Glomerular endothelial cell (primary cell): Measurements from ENCODE around the gene THSD4. TPM values are rescaled to one million over a fixed set of nuclear protein-coding genes. Genes with fewer than 3 reads are reported as not detected.
"Not testable (repeated sequence)": the region's sequence is repeated elsewhere in the genome, so short reads cannot be mapped to it uniquely, and the experiment has no call there.

Experiments used
- DNase-seq: peaks from one replicate; pipeline ENCODE4 v3.0.0-alpha.2; 2011; ENCODE audit warnings: low read depth, low spot score; ENCODE audit errors: extremely low read depth
- total RNA-seq: library from RNA; depleted of rRNA; stranded (reverse); fragments of >200 nt; gene quantifications from 2 replicates; pipeline ENCODE4 v1.2.3, GENCODE V29; 2015

Gene THSD4
- total RNA-seq, 1 donor from 2014 or later, result 110 TPM

DNA sequence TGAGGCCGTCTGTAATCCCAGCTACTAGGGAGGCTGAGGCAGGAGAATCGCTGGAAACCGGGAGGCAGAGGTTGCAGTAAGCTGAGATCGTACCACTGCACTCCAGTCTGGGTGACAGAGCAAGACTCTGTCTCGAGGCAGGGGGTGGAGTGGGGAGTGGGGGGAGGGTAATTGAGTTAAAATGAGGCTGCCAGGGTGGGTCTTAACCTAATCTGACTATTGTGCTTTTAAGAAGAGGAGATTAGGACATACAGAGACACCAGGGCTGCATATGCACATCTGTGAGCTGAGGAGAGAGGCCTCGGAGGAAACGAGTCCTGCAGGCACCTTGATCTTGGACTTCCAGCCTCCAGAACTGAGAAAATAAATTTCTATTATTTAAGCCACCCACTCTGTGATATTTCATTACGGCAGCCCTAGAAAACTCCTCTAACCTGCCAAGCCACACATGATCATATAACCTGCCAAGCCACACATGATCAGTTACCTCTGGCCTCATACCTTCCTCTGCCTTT, 197.0 kb downstream of the THSD4 start:
- DNase-seq, result no peak

DNA sequence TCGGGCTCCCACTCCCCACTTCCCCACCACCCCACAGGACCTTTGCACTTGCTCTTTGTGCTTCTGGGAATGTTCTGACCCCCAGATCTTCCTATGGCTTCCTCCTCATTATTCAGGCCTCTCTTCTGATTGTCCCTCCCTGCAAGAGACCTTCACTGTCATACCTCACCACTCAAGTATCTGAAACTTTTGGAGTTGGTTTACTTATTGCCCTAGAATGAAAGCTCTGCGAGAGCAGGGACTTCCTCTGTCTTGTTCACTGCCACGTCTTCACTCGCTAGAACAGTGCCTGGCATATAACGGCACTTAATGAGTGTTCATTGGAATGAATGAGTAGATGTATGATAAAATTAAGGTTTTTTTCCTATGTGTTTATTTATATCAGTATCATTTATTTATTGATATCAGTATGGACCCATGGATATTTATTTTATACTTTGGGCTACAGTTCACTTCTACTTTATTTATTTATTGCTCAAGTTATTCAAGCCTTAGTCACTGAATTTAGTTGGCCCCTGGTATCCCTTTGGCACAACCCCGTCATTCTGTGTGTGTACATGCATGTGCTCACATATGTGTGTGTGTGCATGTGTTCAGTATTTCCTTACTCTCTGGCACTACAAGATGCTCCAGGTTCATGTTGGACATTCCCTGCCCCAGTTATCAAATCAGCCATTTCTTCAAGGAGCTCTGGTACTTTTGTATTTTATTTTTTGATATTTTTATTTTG, 197.6 kb downstream of the THSD4 start:
- no peak for DNase-seq

DNA sequence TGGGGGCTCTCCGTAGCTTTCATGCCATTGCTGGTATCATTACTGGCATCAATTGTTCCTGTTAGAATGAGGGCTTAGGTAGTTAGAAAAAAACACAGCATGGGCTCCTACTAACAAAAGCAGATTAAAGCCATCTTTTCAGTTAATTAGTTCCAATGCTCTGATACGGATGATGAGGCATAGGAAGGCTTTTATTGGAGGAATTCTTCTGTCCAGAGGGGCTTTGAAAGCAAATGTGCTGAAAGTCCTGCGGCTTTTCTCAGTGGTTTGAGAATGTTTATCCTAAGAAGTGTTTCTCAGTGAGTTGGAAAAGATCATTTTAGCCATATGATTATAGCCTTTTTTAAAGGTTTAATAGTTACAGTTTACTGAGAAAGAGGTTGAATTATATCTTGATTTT, 198.5 kb downstream of the THSD4 start:
- DNase-seq, result no peak

DNA sequence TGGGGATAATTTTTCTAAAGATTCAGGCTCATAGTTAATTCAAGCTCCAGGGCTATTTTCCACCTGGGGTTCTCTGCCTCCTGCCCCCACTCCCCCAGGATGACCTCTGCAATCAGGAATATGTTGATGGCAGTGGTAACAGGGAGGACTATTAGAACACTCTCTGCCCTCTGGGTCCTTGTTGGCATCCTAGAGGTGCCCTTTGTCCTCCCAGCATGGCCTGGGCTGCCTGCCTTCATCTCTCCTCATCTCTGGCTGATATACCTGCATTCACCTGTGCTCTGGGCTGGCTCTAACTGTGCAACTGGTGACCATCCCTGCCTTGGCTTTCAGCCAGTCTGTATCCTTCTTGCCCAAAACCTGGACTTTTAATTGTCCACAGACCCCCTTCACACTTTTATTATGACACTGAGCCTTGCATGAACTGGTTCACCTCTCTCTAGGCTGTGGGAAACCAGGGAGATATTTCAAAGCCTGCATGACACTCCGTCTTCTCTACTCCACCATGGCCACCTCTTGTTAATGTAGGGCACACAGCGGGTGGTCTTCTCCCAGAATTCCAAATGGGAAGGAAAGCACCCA, 199.8 kb downstream of the THSD4 start:
- DNase-seq, result no peak

DNA sequence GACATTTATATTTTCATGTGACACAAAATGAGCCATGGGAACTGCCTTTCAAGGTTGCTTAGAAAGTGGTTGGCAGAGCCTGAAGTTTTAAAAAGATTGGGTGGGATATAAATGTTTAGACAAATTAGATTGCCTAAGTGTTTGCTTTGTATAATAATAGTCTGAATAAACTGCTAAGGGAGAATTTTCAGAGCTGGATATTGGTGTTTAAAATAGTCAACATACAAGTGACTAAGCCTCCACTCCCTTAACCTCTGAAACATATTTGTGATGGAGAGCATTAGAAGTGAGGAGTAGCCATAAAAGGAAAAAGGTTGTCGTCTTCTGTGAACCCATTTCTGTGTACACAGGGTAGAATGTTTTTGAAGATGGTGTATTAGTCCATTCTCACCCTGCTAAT, 201.6 kb downstream of the THSD4 start:
- no peak for DNase-seq

DNA sequence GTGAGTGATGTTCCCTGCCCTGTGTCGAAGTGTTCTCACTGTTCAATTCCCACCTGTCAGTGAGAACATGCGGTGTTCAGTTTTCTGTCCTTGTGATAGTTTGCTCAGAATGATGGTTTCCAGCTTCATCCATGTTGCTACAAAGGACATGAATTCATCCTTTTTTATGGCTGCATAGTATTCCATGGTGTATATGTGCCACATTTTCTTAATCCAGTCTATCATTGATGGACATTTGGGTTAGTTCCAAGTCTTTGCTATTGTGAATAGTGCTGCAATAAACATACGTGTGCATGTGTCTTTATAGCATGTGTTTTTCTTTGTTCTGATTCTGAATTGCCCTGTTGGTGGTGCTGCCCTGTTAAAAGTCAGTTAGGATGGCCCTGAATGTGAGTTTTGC, 204.2 kb downstream of the THSD4 start:
- DNase-seq, result not testable (repeated sequence)

DNA sequence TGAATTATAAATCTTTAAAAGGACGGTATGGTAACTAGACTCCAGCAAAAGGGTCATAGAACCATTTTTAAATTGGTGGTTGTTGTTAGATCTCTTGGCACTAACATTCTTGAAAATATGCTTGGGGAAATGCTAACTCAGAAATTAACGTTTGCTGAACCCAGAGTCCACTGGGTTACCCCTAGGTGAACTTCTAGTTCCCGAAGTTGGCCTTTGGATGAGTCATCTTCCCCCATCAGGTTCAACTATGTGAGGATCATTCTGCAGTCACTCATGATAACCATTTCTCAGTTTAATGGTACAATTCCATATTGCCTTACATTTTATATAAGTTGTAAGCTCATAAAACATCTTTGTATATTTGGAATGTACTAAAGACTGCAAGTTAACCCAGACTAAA, 204.7 kb downstream of the THSD4 start:
- DNase-seq, result no peak

DNA sequence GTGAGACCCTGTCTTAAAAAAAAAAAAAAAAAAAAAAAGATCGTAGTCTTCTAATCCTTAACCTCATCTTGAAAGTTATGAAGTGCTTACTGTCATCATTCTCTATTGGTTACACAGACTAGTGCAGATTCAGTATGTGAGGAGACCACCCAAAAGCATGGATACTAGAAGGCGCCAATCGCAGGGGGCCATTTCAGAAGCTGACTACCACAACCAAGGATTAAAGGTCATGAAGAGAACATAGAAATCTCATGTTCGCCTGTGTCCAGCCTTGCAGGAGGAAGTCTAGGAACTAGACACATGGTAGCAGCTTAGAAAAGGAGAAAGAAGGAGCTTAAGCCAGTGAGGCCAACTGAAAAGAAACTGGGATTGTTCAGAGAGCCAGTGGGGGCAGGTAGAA, 207.8 kb downstream of the THSD4 start:
- DNase-seq, result no peak

DNA sequence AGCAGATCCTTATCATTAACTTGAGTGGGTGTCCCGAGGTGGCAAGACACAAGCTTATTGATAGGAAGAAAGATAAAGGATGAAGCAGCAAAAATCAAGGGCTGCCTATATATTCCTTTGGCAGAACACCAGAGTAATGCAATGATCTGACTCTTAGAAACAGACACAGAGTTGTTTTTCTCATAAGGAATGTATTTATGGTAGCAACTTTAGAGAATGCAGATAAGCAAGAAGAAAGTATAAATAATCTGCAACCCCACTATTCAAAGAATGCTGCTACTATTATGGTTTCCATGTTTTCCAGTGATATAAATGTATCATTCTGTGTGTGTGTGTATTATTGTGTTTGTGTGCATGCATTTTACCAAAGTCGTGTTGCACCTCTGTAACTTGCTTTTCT, 208.3 kb downstream of the THSD4 start:
- no peak for DNase-seq

DNA sequence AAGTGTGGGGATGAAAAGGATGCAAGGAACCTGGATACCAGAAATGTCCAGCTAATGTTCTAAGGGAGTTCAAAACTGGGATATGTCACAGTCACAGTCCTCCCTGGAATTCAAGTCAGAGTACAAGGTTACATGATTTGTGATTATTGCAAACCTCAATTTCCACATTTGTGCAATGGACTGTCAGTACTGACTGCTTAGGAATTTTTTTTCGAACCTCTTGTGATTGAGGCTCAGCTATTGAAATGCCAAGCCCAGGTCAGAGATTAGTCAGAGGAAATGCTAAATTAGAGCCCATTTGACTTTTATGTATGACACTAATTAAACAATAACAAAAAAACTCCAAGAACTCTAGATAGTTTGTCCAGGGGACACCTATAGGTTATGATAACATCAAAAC, 210.2 kb downstream of the THSD4 start:
- no peak for DNase-seq

DNA sequence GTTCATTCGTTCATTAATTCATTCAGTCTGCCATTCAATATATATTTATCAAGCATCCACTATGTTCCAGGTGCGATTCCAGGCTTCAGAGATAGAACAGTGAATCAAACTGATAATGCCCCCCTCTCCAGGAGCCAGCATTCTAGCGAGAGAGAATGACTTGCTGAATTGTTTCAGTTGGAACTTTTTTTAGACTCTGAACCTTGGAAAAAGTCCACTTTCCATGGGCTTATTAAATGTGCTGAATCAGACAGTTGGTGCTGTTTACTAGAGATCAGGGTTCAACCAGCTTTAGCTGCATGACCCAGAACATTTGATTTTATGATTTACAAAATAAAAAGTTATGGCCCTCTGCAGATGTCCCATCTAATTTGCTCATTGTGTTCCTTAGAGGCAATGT, 213.2 kb downstream of the THSD4 start:
- no peak for DNase-seq

DNA sequence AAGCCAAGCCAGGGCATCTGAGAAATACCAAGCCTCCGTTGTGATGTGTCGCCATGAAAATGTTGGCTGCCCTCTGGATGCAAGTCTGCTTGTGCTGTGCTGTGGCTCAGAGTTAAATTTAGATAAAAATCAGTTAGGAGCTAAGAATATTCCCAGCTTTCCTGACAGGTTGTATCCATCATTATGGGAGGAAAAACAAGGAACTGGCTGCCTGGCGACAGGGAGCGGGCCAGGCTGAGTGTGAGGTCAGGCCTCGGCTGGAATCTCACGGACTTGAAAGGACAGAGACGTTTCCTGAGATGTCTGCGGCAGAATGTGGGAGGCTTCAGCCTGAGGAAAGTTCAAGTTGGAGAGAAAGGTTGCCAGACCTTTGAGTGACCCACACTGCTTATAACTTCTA, 213.8 kb downstream of the THSD4 start:
- no peak for DNase-seq

DNA sequence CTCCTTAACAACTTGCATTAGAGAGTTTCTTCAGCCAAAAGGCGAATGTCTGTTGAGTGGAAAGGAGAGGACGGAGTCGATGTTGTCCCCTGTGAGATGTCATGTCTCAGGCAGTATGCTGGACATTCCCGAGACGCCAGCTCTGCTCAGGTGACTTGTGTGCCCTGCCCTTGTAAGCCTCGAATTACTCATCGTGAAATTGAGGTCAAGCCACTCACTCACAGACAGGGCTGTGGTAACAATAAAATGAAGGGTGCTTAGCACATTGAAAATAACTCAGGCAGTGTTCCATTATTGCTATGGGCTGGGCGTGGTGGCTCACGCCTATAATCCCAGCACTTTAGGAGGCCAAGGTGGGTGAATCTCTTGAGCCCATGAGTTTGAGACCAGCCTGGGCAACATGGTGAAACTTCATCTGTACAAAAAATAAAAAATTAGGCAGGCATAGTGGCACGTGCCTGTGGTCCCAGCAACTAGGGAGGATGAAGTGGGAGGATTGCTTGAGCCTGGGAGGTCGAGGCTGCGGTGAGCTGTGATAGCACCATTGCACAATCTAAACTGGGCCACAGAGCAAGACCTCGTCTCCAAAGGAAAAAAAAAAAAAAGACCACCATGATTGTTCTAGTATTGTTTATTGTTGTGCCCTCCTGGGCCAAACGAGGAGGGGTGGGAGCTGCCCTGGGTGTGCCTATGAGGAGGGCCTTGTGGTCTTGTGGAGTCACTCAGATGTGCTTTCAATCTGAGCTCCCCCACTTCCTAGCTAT, 214.4 kb downstream of the THSD4 start:
- no peak for DNase-seq

DNA sequence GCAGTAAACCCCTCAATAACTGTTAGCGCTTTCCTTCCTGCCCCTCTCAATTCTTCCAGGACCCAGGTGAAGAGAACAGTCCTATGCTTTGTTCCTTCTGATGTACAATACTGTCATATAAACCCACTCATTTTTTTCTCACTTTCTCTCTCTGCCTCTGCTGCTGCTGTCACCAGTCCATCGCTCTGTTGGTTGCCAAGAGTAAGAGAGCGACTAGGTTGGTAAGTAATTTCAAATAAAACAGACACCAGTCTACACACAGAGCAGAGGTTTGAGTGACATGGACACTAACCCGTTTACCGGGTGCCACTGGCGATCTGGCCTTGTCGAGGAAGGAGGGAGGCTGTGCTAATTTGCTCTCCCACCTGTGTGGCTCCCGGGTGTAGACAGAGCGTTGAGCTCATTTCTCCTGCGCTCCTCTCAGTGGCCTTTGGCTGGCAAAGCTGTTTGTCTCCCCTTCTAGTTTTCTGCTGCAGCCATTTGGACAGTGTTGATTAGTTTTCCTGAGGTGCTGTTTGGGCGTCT, 215.4 kb downstream of the THSD4 start:
- DNase-seq, result no peak

DNA sequence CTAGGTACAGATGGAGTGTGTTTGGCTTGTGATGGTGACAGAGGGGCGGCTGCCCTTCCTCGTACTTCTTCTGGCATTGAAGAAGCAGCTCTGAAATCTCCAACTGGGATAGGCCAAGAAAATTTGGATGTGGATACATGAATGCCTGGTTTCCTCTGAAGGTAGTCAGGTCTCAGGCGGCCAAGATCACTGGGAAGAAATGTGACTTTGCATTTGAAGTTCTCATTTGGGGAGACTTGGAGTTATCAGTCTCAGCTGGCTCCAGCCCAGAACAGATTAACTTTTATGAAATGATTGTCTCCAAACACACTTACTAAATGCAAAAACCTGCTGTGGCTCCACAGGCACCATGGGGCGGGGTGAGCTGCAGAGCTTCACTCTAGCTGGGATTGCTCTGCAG, 215.9 kb downstream of the THSD4 start:
- no peak for DNase-seq

DNA sequence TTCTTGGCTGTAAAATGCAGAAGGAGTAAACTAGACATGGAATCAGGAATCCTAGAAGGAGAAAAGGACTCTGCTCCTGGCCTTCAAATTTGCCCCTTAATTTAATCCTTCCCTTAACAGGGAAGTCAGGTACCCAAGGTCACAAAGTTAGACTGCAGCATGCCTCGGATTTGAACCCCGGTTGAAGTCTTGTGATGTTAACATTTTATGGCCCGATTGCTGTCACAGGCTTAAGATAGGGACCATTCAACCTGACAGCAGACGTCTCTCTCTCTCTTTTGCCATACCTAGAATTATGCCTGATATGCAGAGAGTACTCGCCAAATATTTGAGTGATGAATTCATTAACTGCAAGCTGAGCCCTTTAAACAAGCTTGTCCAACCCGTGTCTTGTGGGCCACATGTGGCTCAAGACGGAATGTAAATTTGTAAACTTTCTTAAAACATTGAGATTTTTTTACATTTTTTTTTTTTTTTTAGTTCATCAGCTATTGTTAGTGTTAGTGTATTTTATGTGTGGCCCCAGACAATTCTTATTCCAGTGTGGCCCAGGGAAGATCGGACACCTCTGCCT, 217.2 kb downstream of the THSD4 start:
- DNase-seq, result no peak

DNA sequence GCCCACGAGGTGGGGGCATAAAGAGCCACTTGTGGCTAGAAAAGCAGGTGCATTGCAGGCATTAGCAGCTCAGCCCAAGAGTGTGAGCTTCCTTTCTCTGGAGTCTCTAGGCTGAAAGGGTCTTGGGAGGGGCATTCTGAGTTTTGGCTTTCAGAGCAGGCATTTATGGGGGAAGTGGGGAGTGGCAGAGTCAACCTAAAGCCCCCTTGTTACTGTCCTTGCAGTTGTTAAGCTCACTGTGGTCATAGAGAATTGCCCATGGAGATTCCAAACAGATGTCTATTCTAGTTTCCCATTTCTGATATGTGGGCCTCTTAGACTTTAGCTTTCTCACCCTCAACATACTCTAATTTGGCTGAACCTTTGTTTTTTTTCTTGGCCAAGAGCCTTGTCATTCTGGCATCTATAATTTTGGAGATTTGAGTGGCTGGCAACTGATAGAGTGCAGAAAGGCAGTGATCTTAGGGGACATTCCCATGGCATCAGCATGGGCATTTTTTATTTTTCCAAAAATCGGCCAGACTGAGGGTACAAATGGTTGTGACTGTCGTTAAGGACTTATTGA, 217.9 kb downstream of the THSD4 start:
- no peak for DNase-seq

DNA sequence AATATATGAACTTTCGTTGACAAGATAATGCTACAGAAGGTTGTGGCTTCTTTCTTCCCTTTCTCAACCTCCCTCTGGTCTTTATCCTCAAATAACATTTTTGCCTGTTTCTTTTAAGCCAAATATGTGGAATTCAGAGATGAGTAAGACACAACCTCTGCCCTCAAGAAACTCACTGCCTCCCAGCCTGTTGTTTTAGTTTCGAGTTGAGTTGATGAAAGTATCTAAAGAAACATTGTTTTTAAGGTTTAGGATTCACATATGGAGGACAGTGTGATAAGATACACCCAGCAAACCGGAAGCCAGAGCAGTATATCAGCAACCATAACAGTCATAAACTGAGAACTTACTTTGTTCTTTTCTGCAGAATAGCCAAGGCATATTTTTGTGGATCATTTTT, 218.6 kb downstream of the THSD4 start:
- no peak for DNase-seq

DNA sequence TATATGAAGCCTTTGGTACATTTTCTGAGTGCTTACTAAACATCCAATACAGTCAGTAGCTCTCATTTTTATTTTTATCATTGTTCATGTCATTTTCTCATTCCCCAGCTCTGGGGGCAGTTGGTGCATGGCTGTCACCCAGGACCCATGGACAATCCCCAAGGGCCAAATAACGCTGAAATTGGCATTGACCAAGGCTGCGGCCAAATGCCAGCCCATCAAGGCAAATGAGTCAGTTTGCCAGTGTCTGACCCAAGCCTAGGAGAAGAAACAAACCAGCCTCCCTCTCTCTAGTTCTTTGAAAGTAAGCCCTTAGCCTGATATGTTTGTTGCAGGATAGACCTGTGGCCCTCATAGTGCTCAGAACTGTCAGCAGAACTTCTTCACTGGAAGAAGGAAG, 219.2 kb downstream of the THSD4 start:
- no peak for DNase-seq

DNA sequence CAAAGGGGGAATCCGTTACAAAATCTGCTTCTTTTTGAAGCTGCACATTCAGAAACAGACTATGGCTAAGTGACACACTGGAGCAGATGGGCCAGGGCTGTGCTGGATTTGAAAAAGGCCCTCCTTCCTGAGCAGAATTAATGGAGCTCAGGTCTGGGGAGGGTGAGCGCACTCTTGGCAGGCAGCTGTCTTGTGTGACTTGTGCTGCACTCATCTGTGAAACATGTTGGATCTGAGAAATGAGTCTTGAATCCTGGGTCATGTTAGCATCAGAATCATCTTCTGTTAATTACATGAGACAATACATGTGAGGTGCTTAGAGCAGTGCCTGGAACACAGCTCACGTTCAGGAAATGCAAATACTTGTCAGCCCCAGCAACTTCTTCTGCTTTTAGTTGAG, 219.6 kb downstream of the THSD4 start:
- DNase-seq, result no peak

DNA sequence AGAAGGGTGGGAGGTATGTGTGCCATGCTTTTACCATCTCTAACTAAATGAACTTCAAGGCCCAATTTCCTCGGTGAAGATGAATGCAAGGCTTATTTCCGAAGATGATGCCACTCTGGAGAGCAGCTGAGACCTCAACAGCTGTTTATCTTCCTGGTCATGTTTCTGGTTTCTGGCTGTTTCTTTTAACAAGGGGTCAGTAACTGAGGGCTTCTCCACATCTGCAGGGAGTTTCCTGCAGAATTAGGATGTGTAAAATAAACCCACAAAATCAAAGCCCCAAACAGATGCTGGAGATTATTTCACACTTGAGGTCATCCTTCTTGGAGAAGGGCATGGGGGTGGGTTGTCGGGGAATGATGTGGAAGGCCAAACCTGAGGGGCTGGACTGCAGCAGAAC, 220.3 kb downstream of the THSD4 start:
- DNase-seq, result no peak
